GM21786 (cell line): ENCODE results near the gene CUX1.
A peak's percentile ranks its signal among the peaks of the same experiment; 100 is the strongest.
"Not testable (repeated sequence)": the region's sequence is repeated elsewhere in the genome, so short reads cannot be mapped to it uniquely, and the experiment has no call there.

Source experiments
- ATAC-seq: cut with Tn5 transposase; IDR thresholded peaks from one replicate; pipeline ENCODE4 v1.9.1; 2021; ENCODE audit not compliant: unreplicated experiment

Gene CUX1

DNA sequence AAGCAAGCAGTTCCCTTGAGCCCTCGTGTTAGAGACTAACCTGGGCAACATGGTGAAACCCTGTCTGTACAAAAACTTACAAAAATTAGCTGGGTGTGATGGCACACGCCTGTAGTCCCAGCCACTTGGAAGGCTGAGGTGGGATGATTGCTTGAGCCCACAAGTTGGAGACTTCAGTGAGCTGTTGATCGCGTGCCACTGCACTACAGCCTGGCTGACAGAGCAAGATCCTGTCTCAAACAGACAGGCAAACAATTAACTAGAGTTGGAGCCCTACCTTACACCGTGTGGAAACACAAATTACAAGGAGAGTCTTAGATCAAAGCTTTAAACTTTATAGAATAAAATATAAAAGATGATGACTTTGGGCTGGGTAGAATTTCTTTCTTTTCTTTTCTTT lies 219.5 kb downstream of the CUX1 start:
- ATAC-seq, result no peak

GRCh38 chr7:102039706-102040105 lies 222.3 kb downstream of the CUX1 start:
- no peak for ATAC-seq

GRCh38 chr7:102040569-102040968 lies 223.1 kb downstream of the CUX1 start:
- no peak for ATAC-seq

- no peak for ATAC-seq
Observed at GRCh38 chr7:102042016-102042656, 224.7 kb downstream of the CUX1 start.

- not testable (repeated sequence) for ATAC-seq
Observed at GRCh38 chr7:102042796-102043195, 225.4 kb downstream of the CUX1 start.

GRCh38 chr7:102044641-102044983 lies 227.2 kb downstream of the CUX1 start:
- ATAC-seq, result no peak

DNA sequence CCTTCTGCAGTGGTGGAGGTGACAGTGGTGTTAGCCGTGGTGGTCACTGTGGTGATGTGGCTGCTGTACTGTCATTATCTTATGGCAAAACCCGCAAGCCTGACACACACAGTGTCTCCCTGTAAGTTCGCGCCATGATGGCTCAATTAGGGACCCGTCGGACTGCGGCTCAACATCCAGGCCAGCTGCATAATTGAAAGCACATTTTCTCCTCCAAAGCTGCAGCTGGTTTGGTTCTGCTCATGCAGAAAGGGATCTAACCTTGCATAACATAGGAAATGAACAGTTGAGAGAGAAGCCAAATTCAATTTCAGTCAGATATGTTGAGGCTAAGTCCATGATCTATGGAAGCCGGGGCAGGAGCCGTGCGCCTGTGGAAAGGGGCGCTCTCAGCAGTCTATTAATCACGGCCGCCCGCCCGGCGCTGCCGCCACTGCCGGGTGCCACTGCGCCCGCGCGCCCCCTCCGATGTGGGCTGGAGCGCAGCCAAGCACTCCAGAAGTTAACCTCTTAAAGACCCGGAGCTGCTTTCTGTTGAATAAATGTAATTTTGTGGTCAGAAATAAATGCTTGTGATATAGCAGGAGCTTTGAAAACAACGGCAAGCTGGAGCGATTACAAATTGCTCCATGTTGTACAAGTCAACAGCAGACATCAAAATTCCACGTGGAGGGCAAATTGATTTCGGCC lies 227.7 kb downstream of the CUX1 start:
- no peak for ATAC-seq

DNA sequence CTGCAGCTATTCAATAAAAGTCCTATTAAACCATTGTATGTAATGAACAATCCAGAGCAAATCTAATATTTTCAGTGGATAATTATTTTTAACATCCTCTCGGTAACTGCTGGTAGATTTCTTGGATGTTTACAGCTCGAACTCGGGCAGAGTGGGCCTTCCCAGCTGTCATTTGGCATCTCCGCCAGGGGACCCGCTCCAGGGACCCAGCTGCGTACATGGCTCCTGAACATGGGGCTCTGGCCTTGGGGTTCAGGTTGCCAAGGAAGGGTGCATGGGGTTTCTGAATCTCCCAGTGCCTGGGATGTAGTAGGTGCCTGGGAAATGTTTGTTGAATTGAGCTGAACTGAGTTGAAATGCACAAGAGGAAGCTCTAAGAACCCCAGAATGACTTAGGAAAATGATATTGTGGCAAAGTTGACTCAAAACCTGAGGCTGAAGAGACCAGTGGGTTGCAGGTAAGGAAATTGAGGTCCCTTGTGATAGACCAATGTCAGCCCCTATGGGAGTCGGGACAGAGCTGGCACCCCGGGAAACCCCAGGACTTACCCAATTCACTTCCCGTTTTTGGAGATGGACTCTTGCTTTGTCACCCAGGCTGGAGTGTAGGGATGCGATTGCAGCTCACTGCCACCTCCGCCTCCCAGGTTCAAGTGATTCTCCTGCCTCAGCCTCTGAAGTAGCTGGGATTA lies 228.4 kb downstream of the CUX1 start:
- ATAC-seq, result no peak

DNA sequence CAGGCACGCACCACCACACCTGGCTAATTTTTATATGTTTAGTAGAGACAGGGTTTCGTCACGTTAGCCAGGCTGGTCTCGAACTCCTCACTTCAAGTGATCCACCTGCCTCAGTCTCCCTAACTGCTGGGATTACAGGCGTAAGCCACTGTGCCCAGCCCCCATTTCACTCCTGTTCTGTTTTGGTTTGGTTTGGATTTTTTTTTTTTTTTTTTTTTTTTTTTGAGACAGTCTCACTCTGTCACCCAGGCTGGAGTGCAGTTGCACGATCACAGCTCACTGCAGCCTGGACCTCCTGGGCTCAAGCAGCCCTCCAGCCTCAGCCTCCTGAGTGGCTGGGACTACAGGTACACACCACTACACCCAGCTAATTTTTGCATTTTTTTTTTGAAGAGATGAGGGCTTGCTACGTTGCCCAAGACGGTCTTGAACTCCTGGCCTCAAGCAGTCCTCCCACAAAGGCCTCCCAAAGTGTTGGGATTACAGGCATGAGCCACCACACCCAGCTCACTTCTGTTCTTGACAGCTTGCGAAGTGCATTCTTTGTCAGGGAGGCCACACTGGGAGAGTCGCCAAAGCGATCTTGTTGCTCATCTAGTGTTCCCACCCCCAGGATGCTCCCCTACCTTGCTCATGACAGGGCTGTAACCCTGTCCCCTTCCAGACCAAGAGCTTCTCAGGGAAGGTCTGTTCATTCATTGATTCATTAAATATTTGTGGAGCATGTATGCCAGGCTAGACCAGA lies 229.1 kb downstream of the CUX1 start:
- no peak for ATAC-seq

- ATAC-seq, result no peak
Observed at GRCh38 chr7:102047167-102047566, 229.7 kb downstream of the CUX1 start.

DNA sequence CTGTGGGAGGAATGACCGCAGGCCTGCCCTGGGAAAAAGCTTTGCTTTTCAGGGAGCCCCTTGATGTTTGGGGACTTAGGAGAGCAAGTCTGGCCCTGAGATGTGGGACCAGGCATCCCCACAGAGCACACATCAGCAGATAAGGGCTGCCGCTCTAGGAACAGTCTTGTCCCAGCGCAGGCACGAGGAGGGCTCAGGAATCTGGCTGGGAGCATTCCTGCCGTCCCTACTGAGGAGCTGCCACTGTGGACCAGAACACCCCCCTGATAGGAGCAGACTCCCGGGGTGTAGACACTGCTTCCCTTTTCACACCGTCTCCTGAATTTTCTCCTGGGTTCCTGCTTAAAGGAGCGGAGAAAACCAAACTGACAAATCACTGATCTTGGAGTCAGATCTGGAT lies 232.3 kb downstream of the CUX1 start:
- no peak for ATAC-seq

GRCh38 chr7:102050864-102051460 lies 233.5 kb downstream of the CUX1 start:
- no peak for ATAC-seq

DNA sequence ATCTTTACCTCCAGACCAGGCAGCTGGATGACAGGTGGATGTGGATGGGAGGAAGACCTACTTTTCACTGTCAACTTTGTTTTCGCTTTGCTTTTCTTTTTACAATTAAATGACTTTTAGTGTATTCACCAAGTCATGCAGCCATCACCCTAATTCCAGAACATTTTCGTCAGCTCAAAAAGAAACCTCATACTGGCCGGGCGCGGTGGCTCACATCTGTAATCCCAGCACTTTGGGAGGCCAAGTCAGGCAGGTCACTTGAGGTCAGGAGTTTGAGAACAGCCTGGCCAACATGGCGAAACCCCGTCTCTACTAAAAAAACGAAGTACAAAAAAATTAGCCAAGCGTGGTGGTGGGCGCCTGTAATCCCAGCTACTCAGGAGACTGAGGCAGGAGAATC lies 234.3 kb downstream of the CUX1 start:
- not testable (repeated sequence) for ATAC-seq

- ATAC-seq, result no peak
Observed at GRCh38 chr7:102054158-102054557, 236.7 kb downstream of the CUX1 start.

DNA sequence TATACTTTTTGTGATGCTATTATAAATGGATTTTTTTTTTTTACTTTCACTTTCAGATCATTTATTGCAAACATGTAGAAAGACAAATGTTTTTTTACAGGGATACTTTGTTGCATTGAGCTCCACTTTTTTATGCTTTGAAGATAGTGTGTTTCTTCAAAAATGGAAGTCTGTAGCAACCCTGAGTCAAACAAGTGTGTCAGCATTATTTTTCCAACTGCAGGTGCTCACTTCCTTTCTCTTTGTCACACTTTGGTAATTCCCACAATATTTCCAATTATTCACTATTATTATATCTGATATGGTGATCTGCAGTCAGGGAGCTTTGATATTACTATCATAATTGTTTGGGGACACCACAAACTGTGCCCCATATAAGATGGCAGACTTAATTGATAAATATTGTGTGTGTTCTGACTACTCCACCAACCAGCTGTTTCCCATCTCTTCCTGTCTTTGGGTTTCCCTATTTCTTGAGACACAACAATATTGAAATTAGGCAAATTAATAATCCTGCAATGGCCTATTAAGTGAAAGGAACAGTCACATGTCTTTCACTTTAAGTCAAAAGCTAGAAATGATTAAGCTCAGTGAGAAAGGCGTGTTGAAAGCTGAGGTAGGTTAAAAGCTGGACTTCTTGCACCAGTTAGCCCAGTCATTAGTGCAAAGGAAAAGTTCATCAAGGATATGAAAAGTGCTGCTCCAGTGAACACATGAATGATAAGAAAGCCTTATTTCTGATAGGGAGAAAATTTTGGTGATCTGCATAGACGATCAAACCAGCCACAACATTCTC lies 238.0 kb downstream of the CUX1 start:
- ATAC-seq, result no peak

DNA sequence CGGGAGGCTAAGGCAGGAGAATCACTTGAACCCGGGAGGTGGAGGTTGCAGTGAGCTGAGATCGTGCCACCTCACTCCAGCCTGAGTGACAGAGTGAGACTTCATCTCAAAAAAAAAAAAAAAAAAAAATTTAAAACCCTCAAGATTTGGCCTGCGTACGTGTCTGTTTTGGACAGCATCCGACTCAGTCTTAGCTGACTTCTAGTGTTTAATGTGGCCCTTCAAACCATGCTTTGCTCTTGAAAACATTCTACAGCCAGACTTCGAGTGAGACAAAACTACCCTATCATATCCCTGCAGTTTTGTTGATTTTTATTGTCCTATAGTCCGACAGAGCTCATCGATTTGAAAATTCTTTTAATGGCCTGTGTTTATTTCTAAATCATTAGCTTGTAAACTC lies 242.1 kb downstream of the CUX1 start:
- no peak for ATAC-seq

DNA sequence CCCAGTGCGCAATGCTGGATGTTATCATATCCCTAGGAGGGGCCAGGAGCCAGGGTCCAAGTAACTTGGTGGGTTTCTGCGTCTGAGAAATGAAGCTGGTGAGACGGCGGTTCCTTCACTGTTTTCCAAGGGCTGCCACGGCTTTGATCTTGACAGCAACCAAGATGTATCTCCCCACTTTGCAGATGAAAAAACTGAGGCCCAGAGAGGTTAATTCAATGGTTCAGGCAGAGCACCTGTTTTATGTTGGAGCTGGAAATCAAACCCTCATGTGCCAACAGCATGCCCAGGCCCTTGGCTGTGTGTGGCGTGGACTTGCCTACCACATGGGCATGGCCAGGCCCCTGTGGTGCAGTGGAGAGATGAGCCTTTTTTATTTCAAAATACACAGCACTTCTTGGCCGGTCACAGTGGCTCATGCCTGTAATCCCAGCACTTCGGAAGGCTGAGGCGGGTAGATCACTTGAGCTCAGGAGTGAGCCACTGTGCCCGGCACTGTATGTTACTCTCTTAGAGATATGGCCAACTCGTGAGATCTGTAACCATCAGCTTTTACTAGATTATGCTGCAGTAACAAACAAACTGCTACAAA lies 244.0 kb downstream of the CUX1 start:
- no peak for ATAC-seq

GRCh38 chr7:102061981-102062390 lies 244.6 kb downstream of the CUX1 start:
- peak; percentile 86 for ATAC-seq

- no peak for ATAC-seq
Observed at GRCh38 chr7:102063690-102064180, 246.3 kb downstream of the CUX1 start.
